Hippocampal formation (tissue), 2 donors: ENCODE data around the gene ETNK2.
"Not testable (repeated sequence)": the region's sequence is repeated elsewhere in the genome, so short reads cannot be mapped to it uniquely, and the experiment has no call there.

Experiments used
- DNase-seq, 2 donors: peaks; one replicate each; lab custom pipeline; 2025; lab: John Stamatoyannopoulos, UW

The ETNK2 gene

GRCh38 chr1:204098683-204099082 is 53.2 kb downstream of the ETNK2 start:
- no peak for DNase-seq

- no peak for DNase-seq
These were observed 54.9 kb downstream of the ETNK2 start for GRCh38 chr1:204096931-204097330.

- no peak for DNase-seq
These were observed 56.8 kb downstream of the ETNK2 start for GRCh38 chr1:204094856-204095634.

- no peak for DNase-seq
These were observed 57.5 kb downstream of the ETNK2 start for GRCh38 chr1:204094313-204094729.

- no peak for DNase-seq
These were observed 58.1 kb downstream of the ETNK2 start for GRCh38 chr1:204093781-204094180.

- DNase-seq, result no peak
These were observed 58.5 kb downstream of the ETNK2 start for GRCh38 chr1:204093421-204093717.

- no peak for DNase-seq
These were observed 59.0 kb downstream of the ETNK2 start for GRCh38 chr1:204092632-204093420.

- DNase-seq, result no peak
These were observed 60.0 kb downstream of the ETNK2 start for GRCh38 chr1:204091787-204092312.

GRCh38 chr1:204091066-204091465 is 60.8 kb downstream of the ETNK2 start:
- DNase-seq, result no peak

GRCh38 chr1:204090132-204090531 is 61.7 kb downstream of the ETNK2 start:
- not testable (repeated sequence) for DNase-seq

GRCh38 chr1:204089044-204089751 is 62.6 kb downstream of the ETNK2 start:
- DNase-seq, result no peak

- no peak for DNase-seq
These were observed 63.2 kb downstream of the ETNK2 start for GRCh38 chr1:204088596-204088995.

GRCh38 chr1:204087893-204088528 is 63.8 kb downstream of the ETNK2 start:
- DNase-seq, result no peak

GRCh38 chr1:204087181-204087892 is 64.5 kb downstream of the ETNK2 start:
- no peak for DNase-seq

GRCh38 chr1:204085876-204086275 is 66.0 kb downstream of the ETNK2 start:
- DNase-seq, result no peak

GRCh38 chr1:204084247-204084772 is 67.5 kb downstream of the ETNK2 start:
- peak; percentile 18 to 58 for DNase-seq

GRCh38 chr1:204083491-204083890 is 68.4 kb downstream of the ETNK2 start:
- DNase-seq, result no peak

- no peak for DNase-seq
These were observed 69.9 kb downstream of the ETNK2 start for GRCh38 chr1:204081791-204082513.

- DNase-seq, result no peak
These were observed 70.6 kb downstream of the ETNK2 start for GRCh38 chr1:204081164-204081790.
